ENCODE measurements around the gene CXXC1.
"Not testable (repeated sequence)": the region's sequence is repeated elsewhere in the genome, so short reads cannot be mapped to it uniquely, and the experiment has no call there.

The CXXC1 gene

DNA sequence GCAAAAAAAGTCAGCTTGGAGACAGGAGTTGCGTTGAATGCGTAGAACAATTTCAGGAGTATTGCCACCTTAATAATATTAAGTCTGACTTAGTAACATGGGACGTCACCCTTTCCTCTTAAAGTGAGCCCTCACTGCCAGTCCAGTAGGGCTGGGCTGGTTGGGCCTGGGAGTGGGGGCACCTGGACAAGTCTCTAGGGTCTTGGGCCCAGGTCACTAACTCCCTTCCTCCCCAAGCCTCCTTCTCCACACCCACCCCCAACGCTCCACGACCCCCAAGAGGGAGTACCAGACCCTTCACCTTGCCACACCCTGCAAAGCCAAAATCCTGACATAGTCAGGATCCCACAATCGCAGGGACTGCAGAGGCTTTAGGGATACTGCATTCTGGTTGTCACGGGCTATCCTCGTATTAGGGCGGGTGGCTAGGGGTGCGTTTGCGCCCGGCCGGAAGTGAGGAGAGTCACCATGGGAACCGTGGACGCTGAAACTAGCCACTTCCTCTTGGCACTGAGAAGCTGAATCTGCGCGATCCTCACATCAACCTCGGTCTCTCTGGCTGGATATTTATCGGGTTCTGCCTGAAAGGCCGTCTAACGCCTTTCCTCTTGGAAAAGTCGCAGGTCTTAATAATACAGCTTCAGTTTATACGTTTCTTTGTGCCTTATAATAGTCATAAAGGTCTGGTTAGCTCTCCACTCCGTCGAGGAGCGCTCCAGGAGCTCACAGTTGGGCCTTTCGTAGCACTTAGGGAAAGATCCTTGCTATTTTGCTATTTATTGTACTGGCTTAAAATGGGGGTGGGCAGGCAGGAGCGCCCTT, 10.3 kb upstream of the CXXC1 start:
- DNase-seq (ENCODE audit: low read depth), result peak; percentile 84
- peak overlapping the region; percentile 64 for H3K4me3 ChIP-seq (ENCODE audit: low read depth, low read length)
- TF ChIP-seq, protein P1, sequence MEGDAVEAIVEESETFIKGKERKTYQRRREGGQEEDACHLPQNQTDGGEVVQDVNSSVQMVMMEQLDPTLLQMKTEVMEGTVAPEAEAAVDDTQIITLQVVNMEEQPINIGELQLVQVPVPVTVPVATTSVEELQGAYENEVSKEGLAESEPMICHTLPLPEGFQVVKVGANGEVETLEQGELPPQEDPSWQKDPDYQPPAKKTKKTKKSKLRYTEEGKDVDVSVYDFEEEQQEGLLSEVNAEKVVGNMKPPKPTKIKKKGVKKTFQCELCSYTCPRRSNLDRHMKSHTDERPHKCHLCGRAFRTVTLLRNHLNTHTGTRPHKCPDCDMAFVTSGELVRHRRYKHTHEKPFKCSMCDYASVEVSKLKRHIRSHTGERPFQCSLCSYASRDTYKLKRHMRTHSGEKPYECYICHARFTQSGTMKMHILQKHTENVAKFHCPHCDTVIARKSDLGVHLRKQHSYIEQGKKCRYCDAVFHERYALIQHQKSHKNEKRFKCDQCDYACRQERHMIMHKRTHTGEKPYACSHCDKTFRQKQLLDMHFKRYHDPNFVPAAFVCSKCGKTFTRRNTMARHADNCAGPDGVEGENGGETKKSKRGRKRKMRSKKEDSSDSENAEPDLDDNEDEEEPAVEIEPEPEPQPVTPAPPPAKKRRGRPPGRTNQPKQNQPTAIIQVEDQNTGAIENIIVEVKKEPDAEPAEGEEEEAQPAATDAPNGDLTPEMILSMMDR (conservative IDR thresholded peaks at IDR 0.05; ENCODE audit: low read depth, low read length), result no peak

DNA sequence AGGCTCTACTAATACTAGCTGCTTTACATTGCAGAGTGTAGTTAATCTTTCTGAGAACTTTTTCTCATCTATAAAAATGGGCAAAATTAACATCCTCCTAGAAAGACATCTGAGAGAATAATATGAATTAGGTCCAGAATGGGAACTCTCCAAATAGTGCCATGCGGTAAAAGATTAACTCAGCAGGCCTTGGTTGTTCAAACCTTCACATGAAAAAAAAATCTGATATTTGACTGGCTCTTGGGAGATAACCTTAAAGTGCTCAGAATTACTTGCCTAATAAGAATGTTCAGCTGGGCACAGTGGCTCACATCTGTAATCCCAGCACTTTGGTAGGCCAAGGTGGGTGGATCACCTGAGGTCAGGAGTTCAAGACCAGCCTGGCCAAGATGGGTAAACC, 5.5 kb upstream of the CXXC1 start:
- TF ChIP-seq, protein P1 (conservative IDR thresholded peaks at IDR 0.05; ENCODE audit: low read depth, low read length), result no peak
- no peak for DNase-seq (ENCODE audit: low read depth)
- H3K4me3 ChIP-seq (ENCODE audit: low read depth, low read length), result no peak overlapping the region

DNA sequence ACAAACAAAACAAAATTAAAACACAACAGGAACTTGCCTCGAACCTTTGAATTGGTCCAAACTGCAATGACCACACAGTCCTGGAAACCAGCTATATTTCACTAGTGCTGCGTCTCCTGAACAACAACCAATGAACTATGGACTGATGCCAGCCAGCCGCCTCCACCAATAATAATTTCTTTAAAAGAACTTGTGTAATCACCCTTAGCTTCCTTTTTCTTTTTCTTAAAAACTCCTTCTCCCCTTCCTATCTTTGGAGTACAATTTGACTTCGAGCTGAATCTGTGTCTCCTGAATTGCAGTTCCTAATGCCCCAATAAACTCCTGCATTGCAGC, 1.6 kb upstream of the CXXC1 start:
- no peak for DNase-seq (ENCODE audit: low read depth)
- no peak overlapping the region for H3K4me3 ChIP-seq (ENCODE audit: low read depth, low read length)

DNA sequence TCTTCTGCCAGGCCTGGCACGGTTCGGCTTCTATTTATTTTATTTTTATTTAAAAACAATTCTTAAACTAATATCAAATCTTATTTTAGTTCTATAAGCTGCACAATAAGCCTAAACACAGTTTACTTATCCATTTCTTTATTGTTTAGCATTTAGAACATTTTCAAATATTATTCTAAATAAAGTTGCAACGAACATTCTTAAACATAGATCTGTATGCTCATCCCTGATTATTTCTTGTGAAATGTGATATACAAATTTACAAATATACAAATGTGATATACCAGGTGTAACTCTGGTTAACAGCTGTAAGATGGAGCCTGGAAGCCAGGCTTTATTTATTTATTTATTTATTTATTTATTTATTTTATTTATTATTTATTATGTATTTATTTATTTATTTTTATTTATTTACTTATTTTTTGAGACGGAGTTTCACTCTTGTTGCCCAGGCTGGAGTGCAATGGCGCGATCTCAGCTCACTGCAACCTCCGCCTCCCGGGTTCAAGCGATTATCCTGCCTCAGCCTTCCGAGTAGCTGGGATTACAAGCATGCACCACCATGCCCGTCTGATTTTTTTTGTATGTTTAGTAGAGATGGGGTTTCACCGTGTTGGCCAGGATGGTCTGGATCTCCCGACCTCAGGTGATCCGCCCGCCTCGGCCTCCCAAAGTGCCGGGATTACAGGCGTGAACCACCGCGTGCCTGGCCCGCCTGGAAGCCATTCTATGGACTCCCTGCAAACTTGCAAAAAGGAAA, 1.0 kb upstream of the CXXC1 start:
- H3K4me3 ChIP-seq (ENCODE audit: low read depth, low read length), result peak overlapping the region; percentile 94
- DNase-seq (ENCODE audit: low read depth), result not testable (repeated sequence)

More for the DNA sequence above, 1.6 kb upstream of the CXXC1 start:
- TF ChIP-seq, protein P1 (conservative IDR thresholded peaks at IDR 0.05; ENCODE audit: low read depth, low read length), result no peak

DNA sequence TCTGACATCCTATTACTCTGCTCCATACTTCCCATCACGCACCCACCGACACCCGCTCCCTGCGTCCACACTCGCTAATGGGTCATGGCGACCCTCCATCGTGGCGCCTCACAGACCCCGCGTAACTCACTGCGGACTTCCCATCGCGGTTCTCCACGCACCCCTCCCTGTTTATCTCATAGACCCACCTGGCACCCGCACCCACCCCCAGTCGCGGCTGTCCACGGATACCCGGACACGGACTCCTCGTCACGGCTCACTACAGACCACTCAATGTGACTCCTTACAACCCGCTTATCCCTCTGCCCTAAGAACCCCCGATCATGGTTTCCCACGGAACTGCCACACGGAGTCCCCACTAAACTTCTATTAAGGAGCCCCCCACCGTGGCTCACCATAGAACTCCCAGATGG, 458 bp downstream of the CXXC1 start:
- DNase-seq (ENCODE audit: low read depth), result no peak
- TF ChIP-seq, protein P1 (conservative IDR thresholded peaks at IDR 0.05; ENCODE audit: low read depth, low read length), result no peak
- peak overlapping the region; percentile 94 for H3K4me3 ChIP-seq (ENCODE audit: low read depth, low read length)

DNA sequence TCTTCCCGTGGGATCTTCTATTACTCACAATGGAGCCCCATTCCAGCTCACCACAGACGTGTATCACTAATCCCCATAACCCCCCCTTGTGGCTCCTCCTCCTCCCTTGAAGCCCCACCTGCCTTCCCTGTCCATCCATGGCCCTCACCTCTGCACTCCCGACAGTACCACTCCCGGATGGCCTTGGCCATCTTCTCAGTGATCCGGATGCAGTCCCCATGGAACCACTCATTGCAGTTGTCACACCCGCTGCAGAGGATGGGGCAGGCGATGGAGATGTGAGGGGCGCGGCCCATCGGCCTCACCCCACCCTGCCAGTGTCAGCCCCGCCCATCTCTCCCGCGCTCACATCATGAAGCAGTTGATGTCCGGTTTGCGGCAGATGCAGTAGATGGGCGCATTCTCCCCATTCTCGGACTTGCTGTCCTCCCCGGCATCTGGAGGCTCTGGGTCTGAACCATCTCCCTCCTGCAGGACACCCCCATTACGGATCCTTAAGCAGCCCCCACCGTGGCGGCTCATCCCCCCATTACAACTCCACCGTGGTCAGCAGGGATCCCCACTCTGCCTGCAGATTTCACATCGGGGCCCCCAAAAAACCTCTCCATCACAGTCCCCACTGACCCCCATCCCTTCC, 983 bp downstream of the CXXC1 start:
- peak; percentile 27 for DNase-seq (ENCODE audit: low read depth)
- H3K4me3 ChIP-seq (ENCODE audit: low read depth, low read length), result peak overlapping the region; percentile 94
- TF ChIP-seq, protein P1 (conservative IDR thresholded peaks at IDR 0.05; ENCODE audit: low read depth, low read length), result no peak

DNA sequence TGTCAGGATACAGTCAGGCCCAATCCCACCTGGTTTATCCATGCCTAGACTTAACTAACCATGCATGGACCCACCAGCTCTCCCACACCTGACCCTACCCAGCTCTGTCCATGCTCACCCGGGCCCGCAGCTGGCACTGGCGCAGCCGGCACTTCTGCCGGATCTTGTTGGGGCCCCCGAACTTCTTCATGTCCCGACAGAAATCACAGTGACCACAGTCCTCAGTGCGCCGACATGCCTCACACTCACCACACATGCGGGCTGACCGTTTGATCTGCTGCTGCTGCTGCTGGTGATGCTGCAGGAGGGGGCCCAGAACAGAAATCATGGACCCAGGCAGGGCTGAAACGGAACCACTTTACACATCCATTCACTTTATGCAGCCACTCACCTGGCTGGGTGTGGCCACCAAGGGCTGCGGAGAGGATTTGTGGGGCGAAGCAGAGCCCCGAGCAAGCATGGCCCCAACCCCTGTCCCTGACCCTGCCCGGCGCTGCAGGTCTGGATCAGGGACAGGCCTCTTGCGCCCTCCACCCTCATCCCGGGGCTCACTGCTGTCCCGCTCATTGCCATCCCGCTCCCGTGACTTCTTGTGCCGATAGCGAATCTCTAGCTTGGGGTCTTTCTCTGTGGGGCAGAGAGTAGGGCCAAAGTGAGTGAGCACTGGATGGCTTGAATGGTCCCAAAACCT, 1.7 kb downstream of the CXXC1 start:
- DNase-seq (ENCODE audit: low read depth), result no peak
- no peak overlapping the region for H3K4me3 ChIP-seq (ENCODE audit: low read depth, low read length)
- TF ChIP-seq, protein P1 (conservative IDR thresholded peaks at IDR 0.05; ENCODE audit: low read depth, low read length), result no peak

Data from choroid plexus epithelial cell (primary cell).